HEK293 (cell line): Measurements from ENCODE around the gene OR12D3.

Source experiments
- CTCF ChIA-PET: fragments of 350-600 bp; formaldehyde crosslinking; extraction: SDS; loops from one replicate; lab custom pipeline; 2021; ENCODE audit warnings: antibody characterized with exemption; lab: Yijun Ruan, JAX
- POLR2A ChIA-PET: fragments of 300-600 bp; formaldehyde crosslinking; extraction: SDS; loops from one replicate; lab custom pipeline; 2020; ENCODE audit warnings: antibody characterized with exemption, inconsistent platforms; lab: Yijun Ruan, JAX
- H3K27ac ChIP-seq: fragments of 200-500 bp; sonication (Bioruptor generic); 2 replicates; pipeline ENCODE4 v1.5.1; 2014; ENCODE audit warnings: low read depth, low read length, control low read depth, inconsistent platforms; ENCODE audit errors: extremely low read depth
- H3K36me3 ChIP-seq, 2 experiments: fragments of 200-500 bp in 1 of 2; sonication (Bioruptor generic) in 1 of 2; 1 replicate in 1 of 2; 2 replicates in 1 of 2; pipeline ENCODE4 v1.5.1; 2014 to 2017; ENCODE audit warnings: inconsistent platforms in 2 of 2, low read length in 2 of 2; ENCODE audit not compliant: control insufficient read depth in 2 of 2, insufficient read depth in 1 of 2
- H3K4me1 ChIP-seq: fragments of 200-500 bp; sonication (Bioruptor generic); 2 replicates; pipeline ENCODE4 v1.5.1; 2014; ENCODE audit warnings: mild to moderate bottlenecking, low read length, inconsistent platforms; ENCODE audit not compliant: control insufficient read depth, insufficient read depth
- H3K4me3 ChIP-seq: 2 replicates; pipeline ENCODE4 v1.5.1; 2011; ENCODE audit warnings: low read depth, mild to moderate bottlenecking, control low read depth, low read length, moderate library complexity
- H3K9me3 ChIP-seq: fragments of 200-500 bp; sonication (Bioruptor generic); 2 replicates; pipeline ENCODE4 v1.5.1; 2014; ENCODE audit warnings: low read depth, low read length, inconsistent platforms; ENCODE audit not compliant: control insufficient read depth, insufficient read depth
- KLF7 ChIP-seq: fragments of 450-650 bp; formaldehyde crosslinking; IDR thresholded peaks from 2 replicates; pipeline ENCODE4 v1.5.1; 2016; ENCODE audit warnings: missing biosample characterization, missing genetic modification characterization, borderline replicate concordance
- PRDM2 ChIP-seq: fragments of 450-650 bp; formaldehyde crosslinking; IDR thresholded peaks from 2 replicates; pipeline ENCODE4 v1.5.1; 2016; ENCODE audit warnings: missing biosample characterization, missing genetic modification characterization, borderline replicate concordance
- REPIN1 ChIP-seq: fragments of 450-650 bp; formaldehyde crosslinking; IDR thresholded peaks from 2 replicates; pipeline ENCODE4 v1.5.1; 2017; ENCODE audit warnings: missing biosample characterization, missing genetic modification characterization, low read depth
- SCRT1 ChIP-seq: fragments of 450-650 bp; formaldehyde crosslinking; IDR thresholded peaks from 2 replicates; pipeline ENCODE4 v1.5.1; 2016; ENCODE audit warnings: missing biosample characterization, missing genetic modification characterization, borderline replicate concordance
- SCRT2 ChIP-seq: fragments of 450-650 bp; formaldehyde crosslinking; IDR thresholded peaks from 2 replicates; pipeline ENCODE4 v1.5.1; 2016; ENCODE audit warnings: missing biosample characterization, missing genetic modification characterization
- TCF7L2 ChIP-seq: IDR thresholded peaks from 2 replicates; pipeline ENCODE4 v1.6.1; 2011; ENCODE audit warnings: low read depth, mild to moderate bottlenecking, inconsistent platforms, low read length, moderate library complexity, borderline replicate concordance
- ZBTB11 ChIP-seq: fragments of 450-650 bp; formaldehyde crosslinking; conservative IDR thresholded peaks from 2 replicates; pipeline ENCODE4 v1.5.1; 2016; ENCODE audit warnings: low read depth, missing biosample characterization, missing genetic modification characterization
- ZBTB17 ChIP-seq: fragments of 450-650 bp; formaldehyde crosslinking; IDR thresholded peaks from 2 replicates; pipeline ENCODE4 v1.5.1; 2016; ENCODE audit warnings: missing biosample characterization, missing genetic modification characterization
- ZBTB26 ChIP-seq: fragments of 450-650 bp; formaldehyde crosslinking; optimal IDR thresholded peaks from 2 replicates; pipeline ENCODE3; 2016; ENCODE audit warnings: missing biosample characterization, mild to moderate bottlenecking, missing genetic modification characterization
- ZFP37 ChIP-seq: fragments of 450-650 bp; formaldehyde crosslinking; IDR thresholded peaks from 2 replicates; pipeline ENCODE4 v1.5.1; 2016; ENCODE audit warnings: missing biosample characterization, missing genetic modification characterization
- ZNF140 ChIP-seq: fragments of 450-650 bp; formaldehyde crosslinking; IDR thresholded peaks from 2 replicates; pipeline ENCODE4 v1.5.1; 2016; ENCODE audit warnings: missing biosample characterization, missing genetic modification characterization
- ZNF2 ChIP-seq: fragments of 450-650 bp; formaldehyde crosslinking; IDR thresholded peaks from 2 replicates; pipeline ENCODE4 v1.5.1; 2016; ENCODE audit warnings: missing biosample characterization, missing genetic modification characterization
- ZNF24 ChIP-seq: fragments of 450-650 bp; formaldehyde crosslinking; IDR thresholded peaks from 2 replicates; pipeline ENCODE4 v1.5.1; 2016; ENCODE audit warnings: missing biosample characterization, missing genetic modification characterization
- ZNF391 ChIP-seq: fragments of 450-650 bp; formaldehyde crosslinking; IDR thresholded peaks from 2 replicates; pipeline ENCODE4 v1.5.1; 2016; ENCODE audit warnings: low read depth, missing biosample characterization, missing genetic modification characterization, borderline replicate concordance
- ZNF580 ChIP-seq: fragments of 450-650 bp; formaldehyde crosslinking; IDR thresholded peaks from 2 replicates; pipeline ENCODE4 v1.5.1; 2016; ENCODE audit warnings: missing biosample characterization, missing genetic modification characterization
- ZNF654 ChIP-seq: fragments of 450-650 bp; formaldehyde crosslinking; IDR thresholded peaks from 2 replicates; pipeline ENCODE4 v1.5.1; 2016; ENCODE audit warnings: low read depth, missing biosample characterization, missing genetic modification characterization
- ZNF747 ChIP-seq: fragments of 450-650 bp; formaldehyde crosslinking; IDR thresholded peaks from 2 replicates; pipeline ENCODE4 v1.5.1; 2016; ENCODE audit warnings: missing biosample characterization, missing genetic modification characterization

The OR12D3 gene

GRCh38 chr6:29399525-29399924 is 24.4 kb upstream of the OR12D3 start:
- Histone ChIP-seq H3K27ac (no peak overlapping the region), H3K4me3 (no peak overlapping the region), H3K36me3 (no peaks in the 10 kb centered on the region), H3K9me3 (no peaks in the 10 kb centered on the region), H3K4me1 (no peaks in the 10 kb centered on the region)
- TF ChIP-seq ZNF140 (tag by site-specific recombination) (no peak), ZNF747 (tag by site-specific recombination) (no peak), ZNF2 (tag by site-specific recombination) (no peak)
- ChIA-PET POLR2A (no interaction called here), CTCF (interaction anchor here (0.8 to 1.2 kb wide), 3 partner anchors 15 to 254 kb away, joined by 5 to 7 read pairs (median 6); partner anchors contain the start of gene OR12D1)

- no peak for TF ChIP-seq ZNF391 (tag by site-specific recombination)
- no peak for TF ChIP-seq ZBTB17
- no peaks in the 10 kb centered on the region for H3K4me1 ChIP-seq
- ChIA-PET CTCF (no interaction called here), POLR2A (no interaction called here)
- H3K27ac ChIP-seq: no peak within 1 kb of the TSS
- H3K4me3 ChIP-seq: no peak within 1 kb of the TSS
- H3K36me3 ChIP-seq: no peaks in the 10 kb centered on the region
- H3K9me3 ChIP-seq: no peaks in the 10 kb centered on the region
Measured at GRCh38 chr6:29395331-29395730, 20.2 kb upstream of the OR12D3 start, which contains the start of gene OR12D2. TSS of gene OR12D2 (plus strand) at chr6:29395631. CDS start at chr6:29396700, 1,069 bp downstream.

- ChIA-PET POLR2A (no interaction called here), CTCF (no interaction called here)
- TF ChIP-seq PRDM2 (no peak), SCRT2 (tag by site-specific recombination) (peak; percentile 93), ZFP37 (tag by site-specific recombination) (no peak), SCRT1 (tag by site-specific recombination) (peak; percentile 82), TCF7L2 (no peak)
Measured at GRCh38 chr6:29388533-29388932, 13.4 kb upstream of the OR12D3 start.

GRCh38 chr6:29376003-29376402 is 912 bp upstream of the OR12D3 start:
- POLR2A ChIA-PET: no interaction called here
- Histone ChIP-seq H3K36me3 (no peaks in the 10 kb centered on the region), H3K4me1 (no peaks in the 10 kb centered on the region), H3K27ac (no peak overlapping the region), H3K4me3 (no peak overlapping the region), H3K9me3 (no peaks in the 10 kb centered on the region)
- CTCF ChIA-PET: interaction anchor here (0.5 to 5.3 kb wide), 19 partner anchors 8 to 618 kb away, joined by 3 to 30 read pairs (median 4); partner anchors contain the start of genes OR12D1 and OR2H2
- TF ChIP-seq ZNF24 (tag by site-specific recombination): no peak
- no peak for TF ChIP-seq ZNF580 (tag by site-specific recombination)
- TF ChIP-seq REPIN1 (tag by site-specific recombination): peak; percentile 50; the same call in 1 of the 2 replicates
- no peak for TF ChIP-seq KLF7 (tag by site-specific recombination)
- TF ChIP-seq ZNF654: peak; percentile 22
- no peak for TF ChIP-seq ZBTB11 (tag by site-specific recombination)
- TF ChIP-seq ZBTB26: no peak

More at GRCh38 chr6:29388533-29388932, 13.4 kb upstream of the OR12D3 start:
- Histone ChIP-seq H3K4me3 (no peak overlapping the region), H3K36me3 (no peaks in the 10 kb centered on the region), H3K4me1 (no peaks in the 10 kb centered on the region), H3K9me3 (no peaks in the 10 kb centered on the region), H3K27ac (no peak overlapping the region)
